ENCODE data around the gene KCNK5.

The KCNK5 gene

DNA sequence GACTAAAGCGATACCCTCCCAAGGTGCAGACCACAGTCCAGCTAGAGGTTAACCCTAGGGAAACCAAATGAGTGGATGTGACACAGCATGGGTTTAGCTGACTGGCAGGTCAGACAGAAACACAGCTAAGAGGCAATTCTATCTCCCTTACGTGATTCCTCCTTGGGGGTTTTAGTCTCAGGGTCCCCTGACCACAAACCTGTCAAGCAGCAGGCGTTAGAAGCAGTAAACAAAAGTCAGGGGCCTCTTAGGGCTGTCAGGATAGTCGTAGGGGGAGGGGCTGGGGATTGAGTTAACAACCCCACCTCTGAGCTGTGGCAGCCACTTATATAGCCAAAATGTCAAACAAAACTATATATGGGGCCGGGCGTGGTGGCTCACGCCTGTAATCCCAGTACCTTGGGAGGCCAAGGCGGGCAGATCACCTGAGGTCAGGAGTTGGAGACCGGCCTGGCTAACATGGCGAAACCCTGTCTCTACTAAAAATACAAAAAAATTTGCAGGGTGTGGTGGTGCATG lies 13.6 kb downstream of the KCNK5 start:
- FAIRE-seq = no peak

DNA sequence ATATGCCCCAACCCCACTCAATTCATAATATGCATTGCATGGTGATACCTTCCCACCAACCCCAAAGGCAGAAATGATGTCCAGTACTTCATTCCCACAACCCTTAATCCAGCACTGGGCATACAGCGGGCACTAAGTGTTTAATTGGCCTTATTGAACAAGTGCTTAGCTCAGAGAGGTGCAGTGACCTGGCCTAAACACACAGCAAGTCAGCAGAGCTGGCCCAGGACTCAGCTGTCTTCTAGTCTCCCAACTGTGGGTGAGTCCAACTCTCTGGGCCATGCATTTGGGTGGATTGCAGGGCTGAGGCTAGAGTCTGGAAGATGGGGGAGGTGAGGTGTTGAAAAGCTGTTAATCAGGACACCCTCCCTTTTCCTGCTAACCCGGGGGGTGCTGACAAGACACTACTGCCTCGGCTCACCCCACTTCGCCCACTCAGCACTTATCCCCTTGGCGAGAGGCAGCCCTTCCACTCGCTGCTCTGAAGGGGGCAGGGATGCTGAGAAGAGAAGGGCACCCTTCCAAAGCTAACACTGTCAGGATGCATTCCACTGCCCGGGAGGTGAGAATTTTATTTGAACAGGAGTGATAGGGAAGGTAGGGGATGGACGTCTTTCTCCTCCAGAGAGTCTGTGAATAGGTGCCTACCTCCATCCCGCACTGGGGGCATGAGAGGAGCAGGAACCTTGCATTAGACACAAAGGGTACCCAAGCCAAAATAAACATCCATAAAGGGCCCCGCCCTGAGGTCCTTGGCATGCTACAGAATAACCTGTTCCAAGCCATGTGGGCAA lies 14.2 kb downstream of the KCNK5 start:
- no peak for FAIRE-seq

DNA sequence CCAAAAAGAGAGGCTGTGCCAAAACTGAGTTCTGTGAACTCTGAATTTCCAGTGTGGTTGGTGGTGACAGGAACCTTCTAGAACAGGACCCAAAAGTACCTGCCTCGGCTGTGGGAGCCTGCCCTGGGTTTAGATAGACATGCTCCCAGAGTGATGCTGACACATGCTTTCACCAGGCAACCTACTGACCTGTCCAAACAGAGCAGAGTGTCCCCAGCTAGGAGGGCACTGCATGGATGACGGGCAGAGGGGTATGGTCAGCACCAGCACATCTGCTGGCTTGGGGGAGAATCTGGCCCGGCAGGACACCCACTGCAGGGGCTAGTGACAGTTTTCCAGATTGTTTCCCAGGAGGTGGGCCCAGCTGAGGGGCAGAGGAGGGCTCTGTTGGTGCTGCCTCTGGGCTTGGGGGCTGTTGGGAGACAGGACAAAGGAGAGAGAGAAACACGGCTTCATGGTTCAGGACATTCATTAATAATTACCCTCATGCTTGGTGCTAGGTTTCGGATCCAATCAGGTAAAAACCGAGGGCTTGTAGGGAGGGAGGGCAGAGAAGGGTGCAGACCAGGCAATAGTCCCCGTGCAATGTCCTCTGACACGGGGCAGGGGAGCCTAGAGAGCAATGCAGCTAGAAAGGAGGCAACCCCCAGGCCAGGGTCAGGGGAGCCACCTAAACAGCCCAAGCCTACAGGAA lies 15.0 kb downstream of the KCNK5 start:
- FAIRE-seq = no peak

DNA sequence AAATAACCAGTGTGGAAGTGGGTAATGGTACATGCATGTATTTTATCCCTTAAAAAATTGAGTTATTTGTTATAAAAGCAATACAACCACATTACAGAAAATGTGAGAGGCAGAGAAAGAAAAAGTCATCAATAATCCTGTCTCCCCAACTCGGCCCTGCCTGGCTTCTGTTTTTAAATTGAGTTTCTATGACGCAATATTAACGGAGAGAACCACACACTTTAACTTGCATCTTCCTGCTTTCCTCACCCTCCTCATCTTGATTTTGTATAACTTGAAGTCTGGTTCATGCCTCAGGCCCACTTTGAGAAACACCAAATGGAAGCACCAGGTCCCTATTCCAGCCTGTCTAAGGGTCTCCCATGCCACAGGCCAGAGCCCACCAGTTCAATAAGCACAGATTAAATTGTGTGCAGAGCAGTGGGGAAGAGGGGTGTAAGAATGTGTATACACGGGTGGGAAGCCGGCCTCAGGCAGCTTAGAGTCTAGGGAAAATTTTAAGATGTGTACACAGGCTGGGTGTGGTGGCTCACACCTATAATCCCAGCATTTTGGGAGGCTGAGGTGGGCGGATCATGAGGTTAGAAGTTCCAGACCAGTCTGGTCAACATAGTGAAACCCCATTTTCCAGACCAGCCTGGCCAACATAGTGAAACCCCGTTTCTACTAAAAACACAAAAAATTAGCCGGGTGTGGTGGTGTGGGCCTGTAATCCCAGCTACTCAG lies 15.9 kb downstream of the KCNK5 start:
- no peak for FAIRE-seq

DNA sequence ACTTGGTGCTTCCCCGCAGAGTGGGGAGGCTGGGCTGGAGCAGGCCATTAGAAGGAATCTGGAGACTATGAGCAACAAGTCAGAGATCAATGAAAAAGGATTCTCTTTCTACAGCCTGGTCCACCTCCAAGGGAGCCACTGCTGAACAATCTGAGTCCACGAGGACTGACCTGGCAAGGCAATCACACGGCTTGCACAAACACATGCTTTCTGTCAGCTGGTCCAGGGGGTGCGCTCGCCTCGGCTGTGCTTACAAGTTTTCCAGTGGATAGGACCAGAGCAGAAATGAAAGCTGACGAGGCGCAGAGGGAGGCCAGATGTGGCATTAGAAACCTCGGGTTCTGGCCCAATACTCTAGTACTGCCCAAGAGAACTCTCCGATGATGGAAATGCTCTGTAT lies 18.1 kb downstream of the KCNK5 start:
- FAIRE-seq = no peak

DNA sequence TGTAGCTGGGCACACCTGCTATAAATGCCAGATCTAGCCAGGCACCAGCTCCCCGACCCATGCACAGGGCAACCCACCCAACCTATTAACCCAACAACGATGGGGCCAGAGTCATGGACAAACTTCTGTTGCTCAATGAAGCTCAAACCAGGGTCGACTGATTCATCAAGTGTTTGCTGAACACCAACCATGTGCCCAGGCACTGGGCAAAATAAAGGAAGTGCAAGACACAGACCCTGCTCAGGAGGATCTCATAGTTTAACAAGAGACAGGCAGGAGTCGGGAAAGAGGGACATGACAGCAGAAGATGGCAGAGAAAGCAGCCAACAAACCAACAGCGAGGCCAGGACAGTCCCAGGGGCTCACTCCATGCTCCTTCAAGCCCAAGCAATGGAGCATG lies 18.8 kb downstream of the KCNK5 start:
- FAIRE-seq = no peak

DNA sequence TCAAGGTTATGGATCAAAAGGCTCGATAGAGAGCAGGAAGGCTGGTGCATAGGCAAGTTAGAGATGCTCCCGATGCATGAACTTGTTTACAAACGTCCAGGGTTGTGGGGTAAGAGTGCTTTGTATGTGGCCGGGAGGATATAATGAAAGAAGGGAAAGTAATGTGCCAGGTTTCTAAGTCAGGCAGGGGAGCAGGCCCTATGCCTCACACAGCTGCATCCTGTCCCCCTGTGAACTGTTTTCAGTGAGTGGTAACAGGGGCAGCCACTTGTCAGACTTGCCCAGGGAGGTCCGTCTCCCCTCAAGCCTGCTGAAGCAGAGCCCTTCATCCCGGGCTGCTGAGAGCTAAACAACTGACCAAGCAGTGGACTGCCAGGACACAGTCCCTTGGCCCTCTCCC lies 19.4 kb downstream of the KCNK5 start:
- no peak for FAIRE-seq

DNA sequence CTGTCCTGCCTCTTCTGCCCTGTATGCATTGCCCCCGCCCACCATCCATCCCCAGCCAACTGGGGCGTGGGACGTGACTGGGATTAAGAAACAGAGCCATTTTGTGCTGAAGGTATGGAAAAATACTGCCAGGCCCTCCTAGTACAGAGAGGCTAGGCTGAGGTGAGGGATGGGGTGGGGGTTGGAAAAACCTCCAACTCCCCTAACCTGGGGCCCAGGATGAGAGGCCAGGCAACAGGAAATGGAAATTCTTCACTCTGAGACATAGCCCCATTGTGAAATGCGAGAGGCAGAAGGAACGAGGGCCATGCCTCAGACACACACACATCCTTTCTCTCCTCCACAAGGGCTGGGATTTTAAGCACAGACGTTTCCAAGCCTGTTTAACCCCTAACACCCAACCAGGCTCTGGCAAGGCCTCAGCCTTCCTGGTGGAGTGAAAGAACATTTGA lies 19.9 kb downstream of the KCNK5 start:
- FAIRE-seq = no peak

DNA sequence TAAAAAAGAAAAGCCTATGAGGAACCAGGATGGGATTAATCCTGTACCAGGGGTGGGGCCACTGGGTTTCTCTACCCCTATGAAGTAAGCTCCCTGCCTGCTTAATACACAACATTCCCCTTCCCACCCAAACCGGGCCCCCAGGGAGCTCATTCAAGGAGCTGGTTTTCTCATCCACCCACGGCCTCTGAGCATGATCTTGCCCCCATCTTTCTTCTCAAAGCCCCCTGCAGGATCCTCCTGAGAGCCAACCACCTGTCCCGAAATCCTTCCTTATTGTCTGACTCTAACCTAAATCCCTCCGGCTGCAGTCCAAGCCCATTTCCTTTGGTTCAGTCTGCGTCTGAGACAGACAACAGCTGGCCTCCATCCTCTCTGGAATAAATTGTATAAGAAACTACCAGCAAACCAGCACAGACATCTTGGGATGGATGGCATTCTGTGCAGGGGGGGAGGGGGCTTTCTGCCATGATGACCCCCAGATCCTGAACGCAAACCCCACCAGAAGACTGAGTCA lies 21.0 kb downstream of the KCNK5 start:
- FAIRE-seq = no peak

DNA sequence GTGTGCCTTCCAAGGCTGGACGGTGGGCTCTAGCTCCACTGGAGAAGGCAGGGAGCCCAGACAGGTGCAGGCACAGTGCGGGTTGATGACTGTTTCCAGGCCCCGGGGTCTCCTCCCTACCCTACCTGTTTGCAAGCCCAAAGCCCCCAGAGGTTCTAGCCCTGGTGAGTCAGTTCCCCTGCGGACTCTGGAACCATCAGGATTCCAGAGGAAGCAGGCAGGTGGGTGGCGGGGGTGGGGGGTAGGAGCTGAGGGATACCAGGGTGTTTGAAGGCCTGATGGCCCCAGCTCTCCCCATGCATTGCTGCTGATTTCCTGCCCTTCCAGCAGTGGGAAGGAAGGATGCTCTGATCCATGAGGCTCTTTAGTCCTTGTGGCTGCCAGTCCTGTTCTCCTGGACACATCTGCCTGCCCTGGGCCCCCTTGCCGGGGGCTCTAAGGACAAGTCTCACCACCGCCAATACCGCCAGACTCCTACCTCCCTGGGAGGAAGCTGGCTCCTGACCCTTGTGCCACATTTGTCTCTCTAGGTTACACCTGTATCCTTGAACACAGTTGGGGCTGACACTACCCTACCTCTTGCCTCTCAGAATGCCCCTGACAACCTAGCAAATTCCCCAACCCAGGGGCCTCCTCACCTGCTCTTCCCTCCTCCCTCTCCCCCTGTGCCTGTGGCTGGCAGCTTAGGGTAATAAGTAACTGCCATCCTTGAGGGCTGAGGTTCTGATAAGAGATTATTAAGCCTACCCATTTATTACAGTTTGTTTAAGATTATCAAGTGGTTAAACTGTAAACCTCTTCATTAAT lies 21.7 kb downstream of the KCNK5 start:
- no peak for FAIRE-seq

DNA sequence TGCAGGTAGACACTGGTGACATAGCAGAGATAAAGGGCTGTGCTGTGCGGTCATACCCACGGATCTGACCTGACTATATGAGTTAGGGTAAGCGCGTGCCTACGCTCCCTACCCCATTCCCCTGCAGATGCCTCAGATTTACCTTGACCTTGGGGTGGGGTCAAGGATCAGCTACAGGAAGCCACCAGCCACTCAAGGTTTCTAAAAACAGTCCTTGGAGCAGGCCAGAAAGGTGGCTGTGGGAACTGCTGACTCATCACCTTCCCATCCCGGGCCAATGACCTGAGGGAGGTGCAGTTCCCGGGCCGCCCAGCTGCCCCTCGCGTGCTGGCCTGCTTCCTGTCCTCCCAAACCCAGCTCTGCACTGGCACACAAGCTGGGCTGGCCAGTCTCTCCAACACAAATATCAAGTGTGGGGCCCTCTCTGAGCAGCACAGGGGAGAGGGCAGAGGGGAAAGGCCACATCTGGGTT lies 23.0 kb downstream of the KCNK5 start:
- no peak for FAIRE-seq

DNA sequence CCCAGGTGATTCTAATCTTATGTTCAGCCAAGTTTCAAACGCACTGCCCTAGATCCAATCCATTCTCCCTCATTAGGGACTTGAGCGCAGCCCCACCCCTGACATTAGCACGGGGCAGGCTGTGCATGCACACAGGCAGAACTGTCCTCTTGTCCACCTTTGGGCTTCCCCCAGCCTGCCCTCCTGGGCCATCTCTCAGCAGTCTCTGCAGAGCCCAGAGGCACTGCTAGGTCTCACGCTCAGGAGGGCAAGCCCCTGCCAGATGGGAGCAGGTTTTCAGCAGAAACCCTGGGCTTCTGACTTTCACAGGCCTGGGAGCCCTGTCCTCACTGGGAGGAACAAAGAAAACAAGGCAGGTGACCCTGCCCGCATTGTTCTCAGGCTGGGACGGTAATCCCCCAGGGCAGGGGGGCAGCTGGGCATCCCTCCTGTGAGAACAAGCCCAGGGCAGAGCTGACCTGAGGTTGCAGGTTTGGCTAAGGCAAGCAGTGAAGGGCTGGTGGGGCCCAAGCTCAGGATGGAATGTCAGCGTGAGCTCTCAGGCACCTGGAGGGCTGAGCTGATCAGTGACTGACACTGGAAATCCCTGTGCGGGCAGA lies 24.5 kb downstream of the KCNK5 start:
- FAIRE-seq = no peak

DNA sequence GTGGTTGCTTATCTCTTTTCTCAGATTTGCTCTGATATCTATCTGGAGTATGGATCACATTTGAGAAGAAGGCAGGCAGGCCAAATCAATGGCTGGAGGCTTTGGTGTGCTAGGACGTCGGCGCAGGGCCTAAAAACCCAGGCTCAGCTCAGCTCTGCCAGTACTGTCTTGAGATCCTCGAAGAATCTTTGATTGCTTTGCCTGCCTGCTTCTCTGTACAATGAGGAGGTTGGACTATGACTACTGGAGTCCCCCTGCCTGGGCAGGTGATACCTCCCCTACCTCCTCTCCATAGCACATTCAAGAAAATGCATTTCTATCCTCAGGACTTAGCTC lies 25.1 kb downstream of the KCNK5 start:
- no peak for FAIRE-seq

DNA sequence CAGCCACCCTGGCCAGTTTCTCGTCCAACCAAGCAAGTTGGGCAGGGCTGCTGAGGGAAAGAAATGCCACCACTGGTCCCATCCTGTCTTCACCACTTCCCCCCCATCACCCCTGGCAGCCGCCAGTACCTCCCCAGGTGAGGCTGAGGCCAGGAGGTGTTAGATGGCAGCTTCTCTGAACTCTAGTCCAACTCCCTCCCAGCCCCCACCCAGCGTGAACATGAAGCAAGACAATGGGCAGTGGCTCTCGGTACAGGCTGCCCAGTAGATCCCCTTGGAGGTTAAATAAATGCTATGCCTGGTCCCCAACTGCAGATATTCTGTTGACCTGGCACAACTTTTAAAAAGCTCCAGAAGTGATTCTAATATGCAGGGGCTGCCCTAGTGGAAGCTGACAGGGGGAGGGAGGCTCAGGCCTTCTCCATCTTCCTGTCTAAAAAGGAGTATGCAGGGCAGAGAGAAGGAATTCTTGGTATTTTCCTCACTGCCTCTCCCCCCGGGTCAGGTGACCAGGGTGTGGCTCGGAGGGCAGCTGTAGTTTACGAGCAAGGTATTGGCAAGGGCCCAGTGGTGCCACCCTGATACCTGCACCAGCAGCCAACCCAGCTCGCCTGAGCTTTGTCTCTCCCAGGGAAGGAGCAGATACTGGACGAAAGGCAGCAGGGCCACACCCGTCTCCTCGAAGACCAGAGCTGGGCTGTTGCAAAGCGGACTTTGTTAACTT lies 25.7 kb downstream of the KCNK5 start:
- no peak for FAIRE-seq

DNA sequence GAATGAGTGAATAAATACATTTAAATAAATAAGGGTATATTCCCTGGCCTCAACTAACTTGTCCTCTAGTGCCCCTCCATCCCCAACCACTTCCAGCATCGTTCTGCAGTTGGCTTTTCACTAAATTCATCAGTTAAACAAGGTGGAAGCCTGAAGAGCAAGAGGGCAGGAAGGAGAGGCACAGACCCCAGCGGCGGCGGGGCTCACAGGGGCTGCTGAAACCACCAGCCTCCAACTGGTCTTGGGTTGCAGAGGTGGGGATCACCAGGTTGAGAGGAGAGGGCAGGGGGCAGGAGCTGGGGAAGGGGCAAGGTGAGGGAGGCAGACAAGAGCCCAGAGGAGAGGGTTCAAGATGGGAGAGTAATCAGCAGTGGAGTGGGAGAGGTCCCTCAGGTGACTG lies 27.1 kb downstream of the KCNK5 start:
- no peak for FAIRE-seq

DNA sequence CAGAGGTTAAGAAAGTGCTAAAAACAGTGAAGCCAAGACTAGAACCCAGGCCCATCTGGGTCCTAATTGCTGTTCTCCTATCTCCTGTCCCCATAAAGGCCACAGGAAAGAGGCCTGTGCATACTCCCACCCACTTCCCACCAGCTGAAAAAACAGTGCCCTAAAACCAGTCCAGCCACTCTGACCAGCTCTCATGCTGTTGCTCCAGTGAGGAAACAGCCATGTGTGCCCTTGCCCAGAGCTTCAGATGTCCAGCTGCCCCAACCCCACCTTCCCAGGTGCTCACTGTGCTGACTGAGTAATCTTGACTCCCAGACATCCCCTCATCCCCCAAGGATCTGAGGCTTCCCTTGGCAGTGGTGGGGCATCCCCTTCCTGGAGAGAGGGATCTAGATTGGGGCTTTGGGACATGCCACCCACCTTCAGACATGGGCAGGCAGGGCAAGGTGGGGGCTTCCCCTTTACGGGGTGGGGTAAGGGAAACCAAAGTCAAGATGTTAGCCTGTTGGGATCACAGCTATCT lies 28.7 kb downstream of the KCNK5 start:
- FAIRE-seq = no peak

DNA sequence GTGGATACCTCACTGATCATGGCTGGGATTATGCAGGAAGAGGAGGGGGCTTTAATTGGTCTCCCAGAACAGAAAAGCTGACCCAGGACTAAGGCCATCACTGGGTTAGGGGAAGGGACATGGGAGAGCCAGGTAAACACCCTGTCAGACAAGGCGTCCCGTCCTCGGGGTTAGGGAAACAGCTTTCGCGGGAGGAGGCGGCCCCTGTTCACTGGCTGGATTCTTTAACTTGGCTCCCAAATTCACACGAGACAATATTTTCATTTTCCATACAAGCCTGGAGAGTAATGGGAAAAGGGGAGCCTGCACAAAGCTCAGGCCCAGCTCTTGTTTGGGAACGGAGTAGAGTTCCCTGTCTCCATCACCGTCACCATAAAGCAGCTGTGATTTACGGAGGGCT lies 29.3 kb downstream of the KCNK5 start:
- no peak for FAIRE-seq

DNA sequence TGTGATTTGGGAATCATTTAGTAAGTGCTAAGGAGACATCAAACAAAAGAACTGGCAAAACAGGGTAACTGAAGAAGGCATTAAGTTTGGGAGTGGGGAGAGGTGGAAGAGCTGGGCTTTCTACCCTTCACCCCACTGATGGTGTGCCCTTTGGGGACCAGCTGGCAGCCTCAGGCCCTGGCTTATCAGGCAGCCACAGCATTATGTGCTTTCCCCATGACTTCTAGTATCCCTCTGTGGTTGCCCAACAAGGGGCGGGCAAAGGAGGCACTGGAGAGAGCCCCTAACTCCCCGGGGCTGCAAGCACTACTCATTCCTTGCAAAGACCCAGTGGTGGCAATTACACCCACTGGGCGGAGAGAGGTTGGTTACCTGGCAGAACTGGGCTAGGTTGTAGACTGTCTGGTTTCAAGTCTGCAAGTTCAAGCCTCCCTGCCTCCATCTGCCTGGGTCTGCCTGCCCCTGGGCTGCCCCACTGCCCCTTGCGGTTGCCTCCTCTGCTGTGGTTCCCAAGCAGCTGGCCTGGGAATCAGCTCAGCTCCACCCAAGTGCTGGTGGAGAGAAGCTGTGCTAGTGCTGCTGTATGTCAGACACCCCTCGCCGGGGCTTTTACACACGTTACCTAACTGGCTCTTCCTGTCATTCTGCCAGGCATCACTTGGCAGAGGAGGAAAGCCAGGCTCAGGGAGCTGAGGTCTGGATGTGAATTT lies 29.9 kb downstream of the KCNK5 start:
- FAIRE-seq = no peak

DNA sequence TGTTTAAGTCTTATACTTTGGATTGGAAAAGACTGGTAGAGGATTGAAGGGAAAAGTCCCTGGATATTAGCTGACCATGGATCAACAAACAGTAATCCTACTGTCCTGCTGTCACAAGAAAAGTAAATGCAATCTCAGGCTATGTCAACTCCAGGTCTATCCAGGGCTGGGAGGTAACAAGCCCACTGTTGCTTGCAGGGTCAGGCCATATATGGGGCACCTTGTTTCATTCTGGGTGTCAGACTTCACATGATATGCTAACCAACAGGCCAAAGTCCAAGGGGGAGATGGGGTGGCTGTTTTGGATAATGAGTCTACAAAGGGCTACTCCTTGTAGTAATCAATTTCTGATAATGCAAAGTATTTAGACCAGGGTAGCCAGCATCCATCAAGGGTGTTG lies 30.7 kb downstream of the KCNK5 start:
- FAIRE-seq = no peak

DNA sequence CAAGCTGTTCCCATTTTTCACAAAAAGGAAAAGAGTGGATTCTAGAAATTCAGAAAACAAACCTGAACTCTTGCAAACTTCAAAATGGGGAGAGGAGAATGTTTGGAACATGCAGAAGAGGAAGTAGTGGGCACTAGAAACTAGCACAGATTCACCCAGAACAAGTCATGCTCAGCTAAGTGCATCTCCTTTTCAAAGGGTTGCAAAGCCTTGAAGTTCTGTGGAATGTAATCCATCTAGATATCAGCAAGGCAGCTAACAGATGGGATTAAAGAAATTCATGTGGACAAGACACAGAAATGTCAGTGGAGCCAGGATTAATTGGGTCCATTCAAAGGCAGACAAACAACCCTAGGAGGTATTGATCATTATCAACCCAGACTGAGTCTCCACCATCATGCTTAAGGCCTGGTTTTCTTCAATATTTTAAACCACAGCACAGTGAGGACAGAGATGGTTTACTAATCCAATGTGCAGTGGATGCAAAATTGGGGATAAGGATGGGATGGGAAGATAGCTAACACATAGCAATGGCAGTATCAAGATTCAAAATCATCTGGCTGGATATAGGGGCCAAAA lies 31.3 kb downstream of the KCNK5 start:
- no peak for FAIRE-seq
